ENCODE results near the gene HSPB3.

Gene HSPB3

DNA sequence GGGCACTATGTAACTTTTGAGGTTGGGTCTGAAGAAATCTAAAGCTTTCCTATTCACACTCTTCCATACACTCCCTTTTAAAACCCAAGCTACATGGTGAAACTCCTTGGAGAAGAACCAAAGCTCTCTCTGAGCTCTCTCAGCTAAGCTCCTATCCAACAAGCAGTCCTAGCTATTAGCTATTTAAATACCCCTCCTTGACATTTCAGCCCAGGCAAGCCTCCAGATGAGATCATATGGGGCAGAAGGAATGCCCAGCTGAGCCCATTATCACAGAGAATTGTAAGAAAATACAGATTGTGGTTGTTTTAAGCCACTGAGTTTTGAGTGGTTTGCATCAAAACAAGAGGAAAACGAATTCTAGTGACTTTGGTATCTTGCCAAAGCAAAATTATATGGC lies 15.2 kb downstream of the HSPB3 start:
- H3K4me3 ChIP-seq (ENCODE audit: low read length in 2 of 2) = no peak overlapping the region
- H2BK12ac ChIP-seq (ENCODE audit: low read length) = no peak overlapping the region
- no peaks in the 10 kb centered on the region for H3K4me1 ChIP-seq (ENCODE audit: control insufficient read depth in 2 of 2, insufficient read depth in 1 of 2, low read depth in 1 of 2, low read length in 2 of 2)
- H4K91ac ChIP-seq (ENCODE audit: low read depth, low read length, poor library complexity) = no peak overlapping the region
- DNase-seq (ENCODE audit: low spot score) = no peak
- no peak overlapping the region for H3K9ac ChIP-seq (ENCODE audit: low read depth, low read length, poor library complexity)
- no peak overlapping the region for H2BK15ac ChIP-seq (ENCODE audit: low read length)
- H3K18ac ChIP-seq (ENCODE audit: low read length) = no peak overlapping the region
- H3K23ac ChIP-seq (ENCODE audit: low read depth, low read length, poor library complexity) = no peak overlapping the region
- no peak overlapping the region for H3K4me2 ChIP-seq (ENCODE audit: insufficient read depth, low read length, poor library complexity, severe bottlenecking)
- no peaks in the 10 kb centered on the region for H3K79me1 ChIP-seq (ENCODE audit: low read depth, low read length)
- WGBS, 2 donors (ENCODE audit: extremely low coverage in 2 of 2, insufficient read length in 2 of 2, insufficient replicate concordance in 1 of 2) = no CpG with 5 or more reads among the region's 1 CpG
- no peak overlapping the region for H3K14ac ChIP-seq (ENCODE audit: low read length)
- no peaks in the 10 kb centered on the region for H3K9me3 ChIP-seq (replicated peaks in 1 of 2; ENCODE audit: control insufficient read depth in 2 of 2, insufficient read depth in 1 of 2, low read depth in 1 of 2, low read length in 2 of 2)
- no peak overlapping the region for H2AK5ac ChIP-seq (ENCODE audit: low read depth, low read length)
- H2BK120ac ChIP-seq (ENCODE audit: low read depth, low read length) = no peak overlapping the region
- H3K4ac ChIP-seq (ENCODE audit: low read length) = no peak overlapping the region
- no peaks in the 10 kb centered on the region for H3K27me3 ChIP-seq (ENCODE audit: control insufficient read depth in 3 of 3, insufficient read depth in 3 of 3, low read depth in 1 of 3, low read length in 3 of 3)
- no peak overlapping the region for H4K8ac ChIP-seq (ENCODE audit: low read depth, low read length)
- no peak overlapping the region for H2BK5ac ChIP-seq (ENCODE audit: low read length)
- H2AFZ ChIP-seq (ENCODE audit: low read length) = no peak overlapping the region
- no peaks in the 10 kb centered on the region for H3K36me3 ChIP-seq (replicated peaks in 1 of 2; ENCODE audit: control insufficient read depth in 2 of 2, insufficient read depth in 2 of 2, low read length in 2 of 2)
- no peak overlapping the region for H3K27ac ChIP-seq (replicated peaks; ENCODE audit: low read length)

DNA sequence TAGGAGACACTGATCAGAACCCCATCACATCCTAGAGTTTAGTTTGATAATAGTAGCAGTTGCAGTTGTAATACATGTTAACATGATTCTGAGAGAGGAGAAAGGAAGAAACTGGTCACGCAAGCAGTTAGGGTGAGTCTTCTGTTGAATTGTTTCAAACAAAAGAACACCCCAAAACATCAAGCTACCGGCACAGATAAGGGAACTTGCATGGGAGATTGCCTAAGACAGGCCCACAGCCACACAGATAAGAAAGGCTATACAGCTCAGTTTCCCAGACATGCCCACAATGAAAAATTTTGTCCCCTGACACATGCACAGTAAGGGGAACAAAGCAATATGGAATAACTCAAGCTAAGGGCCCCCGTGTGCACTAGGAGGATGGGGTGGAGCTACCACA lies 15.9 kb downstream of the HSPB3 start:
- Histone ChIP-seq H2BK5ac (ENCODE audit: low read length) (no peak overlapping the region), H3K9ac (ENCODE audit: low read depth, low read length, poor library complexity) (no peak overlapping the region), H3K9me3 (replicated peaks in 1 of 2; ENCODE audit: control insufficient read depth in 2 of 2, insufficient read depth in 1 of 2, low read depth in 1 of 2, low read length in 2 of 2) (no peaks in the 10 kb centered on the region), H3K27ac (replicated peaks; ENCODE audit: low read length) (no peak overlapping the region), H3K27me3 (ENCODE audit: control insufficient read depth in 3 of 3, insufficient read depth in 3 of 3, low read depth in 1 of 3, low read length in 3 of 3) (no peaks in the 10 kb centered on the region), H2BK15ac (ENCODE audit: low read length) (no peak overlapping the region), H3K23ac (ENCODE audit: low read depth, low read length, poor library complexity) (no peak overlapping the region), H2AFZ (ENCODE audit: low read length) (no peak overlapping the region), H3K14ac (ENCODE audit: low read length) (no peak overlapping the region), H3K4me3 (ENCODE audit: low read length in 2 of 2) (no peak overlapping the region), H3K36me3 (replicated peaks in 1 of 2; ENCODE audit: control insufficient read depth in 2 of 2, insufficient read depth in 2 of 2, low read length in 2 of 2) (no peaks in the 10 kb centered on the region), H4K8ac (ENCODE audit: low read depth, low read length) (no peak overlapping the region), H4K91ac (ENCODE audit: low read depth, low read length, poor library complexity) (no peak overlapping the region), H3K4me2 (ENCODE audit: insufficient read depth, low read length, poor library complexity, severe bottlenecking) (no peak overlapping the region), H2BK12ac (ENCODE audit: low read length) (no peak overlapping the region), H3K4ac (ENCODE audit: low read length) (no peak overlapping the region), H2AK5ac (ENCODE audit: low read depth, low read length) (no peak overlapping the region), H3K4me1 (ENCODE audit: control insufficient read depth in 2 of 2, insufficient read depth in 1 of 2, low read depth in 1 of 2, low read length in 2 of 2) (no peaks in the 10 kb centered on the region), H2BK120ac (ENCODE audit: low read depth, low read length) (no peak overlapping the region), H3K79me1 (ENCODE audit: low read depth, low read length) (no peaks in the 10 kb centered on the region), H3K18ac (ENCODE audit: low read length) (no peak overlapping the region)
- WGBS, 2 donors (ENCODE audit: extremely low coverage in 2 of 2, insufficient read length in 2 of 2, insufficient replicate concordance in 1 of 2) = no CpG with 5 or more reads among the region's 3 CpGs
- DNase-seq (ENCODE audit: low spot score) = no peak

DNA sequence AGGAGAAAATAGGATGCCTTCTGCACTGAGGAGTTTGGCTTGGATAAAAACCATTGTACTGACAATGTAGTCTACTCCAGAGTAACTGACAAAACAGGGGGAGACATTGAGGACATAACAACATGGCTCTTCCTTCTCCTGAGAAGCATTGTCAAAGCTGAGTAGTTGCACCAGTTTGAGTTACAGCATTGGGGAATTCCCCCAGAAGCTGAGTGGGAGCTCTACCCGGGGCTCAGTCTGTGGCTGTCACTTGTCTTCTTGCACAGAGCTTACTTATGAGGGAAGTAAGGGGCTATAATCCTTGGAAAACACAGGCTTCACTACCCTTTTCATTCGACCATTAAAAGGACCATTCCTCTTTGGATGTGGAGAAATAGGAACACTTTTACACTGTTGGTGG lies 21.2 kb downstream of the HSPB3 start:
- WGBS, 2 donors (ENCODE audit: extremely low coverage in 2 of 2, insufficient read length in 2 of 2, insufficient replicate concordance in 1 of 2) = no CpG with 5 or more reads among the region's 2 CpGs

DNA sequence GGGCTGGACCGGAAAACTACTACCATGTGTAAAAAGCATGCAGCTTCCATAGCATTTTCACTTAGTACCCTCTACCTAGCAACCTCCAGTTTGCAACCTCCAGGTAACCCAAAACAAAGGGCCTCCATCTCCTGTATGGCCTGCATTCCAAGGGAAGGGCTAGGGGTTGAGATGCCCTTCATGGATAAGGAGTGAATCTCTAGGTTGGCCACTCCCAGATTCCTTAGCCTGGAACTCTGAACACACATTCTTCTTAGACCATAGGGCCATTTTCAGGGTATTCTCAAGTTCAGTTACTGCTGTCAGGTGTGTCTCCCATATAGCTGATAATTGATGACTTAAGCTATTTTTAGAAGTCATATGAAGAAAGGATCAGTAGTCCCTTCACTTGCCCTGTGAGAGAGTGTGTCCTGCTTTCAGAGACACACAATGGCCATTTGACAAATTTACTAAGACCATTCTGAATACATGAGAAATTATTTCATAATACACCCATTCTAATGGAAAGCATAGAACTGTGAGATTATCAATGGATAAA lies 22.5 kb downstream of the HSPB3 start:
- no peak overlapping the region for H3K4ac ChIP-seq (ENCODE audit: low read length)
- H2AK5ac ChIP-seq (ENCODE audit: low read depth, low read length) = no peak overlapping the region
- no peak for DNase-seq (ENCODE audit: low spot score)
- H2AFZ ChIP-seq (ENCODE audit: low read length) = no peak overlapping the region
- H3K36me3 ChIP-seq (replicated peaks in 1 of 2; ENCODE audit: control insufficient read depth in 2 of 2, insufficient read depth in 2 of 2, low read length in 2 of 2) = no peaks in the 10 kb centered on the region
- WGBS, 2 donors (ENCODE audit: extremely low coverage in 2 of 2, insufficient read length in 2 of 2, insufficient replicate concordance in 1 of 2) = no CpG with 5 or more reads among the region's 1 CpG
- no peak overlapping the region for H3K9ac ChIP-seq (ENCODE audit: low read depth, low read length, poor library complexity)
- no peak overlapping the region for H3K27ac ChIP-seq (replicated peaks; ENCODE audit: low read length)
- H3K4me3 ChIP-seq (ENCODE audit: low read length in 2 of 2) = no peak overlapping the region
- peaks cover 0 to 1% of the 10 kb centered on the region in 2 donors for H3K9me3 ChIP-seq (replicated peaks in 1 of 2; ENCODE audit: control insufficient read depth in 2 of 2, insufficient read depth in 1 of 2, low read depth in 1 of 2, low read length in 2 of 2)
- H2BK15ac ChIP-seq (ENCODE audit: low read length) = no peak overlapping the region
- no peak overlapping the region for H3K4me2 ChIP-seq (ENCODE audit: insufficient read depth, low read length, poor library complexity, severe bottlenecking)
- H3K27me3 ChIP-seq (ENCODE audit: control insufficient read depth in 3 of 3, insufficient read depth in 3 of 3, low read depth in 1 of 3, low read length in 3 of 3) = no peaks in the 10 kb centered on the region
- H3K23ac ChIP-seq (ENCODE audit: low read depth, low read length, poor library complexity) = no peak overlapping the region
- H3K4me1 ChIP-seq (ENCODE audit: control insufficient read depth in 2 of 2, insufficient read depth in 1 of 2, low read depth in 1 of 2, low read length in 2 of 2) = peaks cover 0 to 2% of the 10 kb centered on the region in 2 donors
- H3K79me1 ChIP-seq (ENCODE audit: low read depth, low read length) = no peaks in the 10 kb centered on the region
- H2BK120ac ChIP-seq (ENCODE audit: low read depth, low read length) = no peak overlapping the region
- no peak overlapping the region for H2BK12ac ChIP-seq (ENCODE audit: low read length)
- H4K8ac ChIP-seq (ENCODE audit: low read depth, low read length) = no peak overlapping the region
- H3K14ac ChIP-seq (ENCODE audit: low read length) = no peak overlapping the region
- no peak overlapping the region for H4K91ac ChIP-seq (ENCODE audit: low read depth, low read length, poor library complexity)
- no peak overlapping the region for H2BK5ac ChIP-seq (ENCODE audit: low read length)
- H3K18ac ChIP-seq (ENCODE audit: low read length) = no peak overlapping the region

More for the DNA sequence above, 21.2 kb downstream of the HSPB3 start:
- H3K4me1 ChIP-seq (ENCODE audit: control insufficient read depth in 2 of 2, insufficient read depth in 1 of 2, low read depth in 1 of 2, low read length in 2 of 2) = no peaks in the 10 kb centered on the region
- no peak overlapping the region for H2BK5ac ChIP-seq (ENCODE audit: low read length)
- no peak overlapping the region for H3K9ac ChIP-seq (ENCODE audit: low read depth, low read length, poor library complexity)
- no peak for DNase-seq (ENCODE audit: low spot score)
- H3K4ac ChIP-seq (ENCODE audit: low read length) = no peak overlapping the region
- H3K14ac ChIP-seq (ENCODE audit: low read length) = no peak overlapping the region
- no peak overlapping the region for H3K18ac ChIP-seq (ENCODE audit: low read length)
- H4K91ac ChIP-seq (ENCODE audit: low read depth, low read length, poor library complexity) = no peak overlapping the region
- no peak overlapping the region for H2AFZ ChIP-seq (ENCODE audit: low read length)
- no peak overlapping the region for H3K23ac ChIP-seq (ENCODE audit: low read depth, low read length, poor library complexity)
- H3K27me3 ChIP-seq (ENCODE audit: control insufficient read depth in 3 of 3, insufficient read depth in 3 of 3, low read depth in 1 of 3, low read length in 3 of 3) = no peaks in the 10 kb centered on the region
- H3K36me3 ChIP-seq (replicated peaks in 1 of 2; ENCODE audit: control insufficient read depth in 2 of 2, insufficient read depth in 2 of 2, low read length in 2 of 2) = no peaks in the 10 kb centered on the region
- H2BK15ac ChIP-seq (ENCODE audit: low read length) = no peak overlapping the region
- no peak overlapping the region for H3K27ac ChIP-seq (replicated peaks; ENCODE audit: low read length)
- no peaks in the 10 kb centered on the region for H3K9me3 ChIP-seq (replicated peaks in 1 of 2; ENCODE audit: control insufficient read depth in 2 of 2, insufficient read depth in 1 of 2, low read depth in 1 of 2, low read length in 2 of 2)
- no peak overlapping the region for H2AK5ac ChIP-seq (ENCODE audit: low read depth, low read length)
- no peak overlapping the region for H4K8ac ChIP-seq (ENCODE audit: low read depth, low read length)
- no peak overlapping the region for H3K4me3 ChIP-seq (ENCODE audit: low read length in 2 of 2)
- H3K4me2 ChIP-seq (ENCODE audit: insufficient read depth, low read length, poor library complexity, severe bottlenecking) = no peak overlapping the region
- H2BK120ac ChIP-seq (ENCODE audit: low read depth, low read length) = no peak overlapping the region
- H3K79me1 ChIP-seq (ENCODE audit: low read depth, low read length) = no peaks in the 10 kb centered on the region
- no peak overlapping the region for H2BK12ac ChIP-seq (ENCODE audit: low read length)
